HL-60 (cell line): ENCODE measurements around the gene NTN3.

Experiments used
- DNase-seq, 2 experiments: peaks; one replicate each; pipeline ENCODE4 v3.0.0-alpha.2; 2010 to 2020; ENCODE audit warnings: low read depth in 1 of 2, low spot score in 1 of 2
- H3K27ac ChIP-seq: fragments of 250-450 bp; sonication (Bioruptor Pico); replicated peaks from 2 replicates; pipeline ENCODE4 v1.5.1; 2020; ENCODE audit warnings: mild to moderate bottlenecking, moderate library complexity
- H3K27me3 ChIP-seq: fragments of 250-450 bp; sonication (Bioruptor Pico); 2 replicates; pipeline ENCODE4 v1.5.1; 2021; ENCODE audit warnings: mild to moderate bottlenecking, moderate library complexity; ENCODE audit not compliant: insufficient read depth, poor library complexity, severe bottlenecking
- H3K4me3 ChIP-seq: replicated peaks from 2 replicates; pipeline ENCODE4 v1.5.1; 2011; ENCODE audit warnings: mild to moderate bottlenecking, control low read depth, low read length; ENCODE audit not compliant: insufficient read depth
- GABPA ChIP-seq: IDR thresholded peaks from 2 replicates; pipeline ENCODE4 v1.6.1; 2012; ENCODE audit warnings: low read depth
- POLR2AphosphoS5 ChIP-seq: IDR thresholded peaks from 2 replicates; pipeline ENCODE4 v1.6.1; 2012; ENCODE audit warnings: low read depth
- SPI1 ChIP-seq: IDR thresholded peaks from 2 replicates; pipeline ENCODE4 v1.6.1; 2012; ENCODE audit warnings: low read depth, mild to moderate bottlenecking, borderline replicate concordance
- TF ChIP-seq, protein P1 (sequence below): IDR thresholded peaks from 2 replicates; pipeline ENCODE4 v1.6.1; 2012; ENCODE audit warnings: low read depth; ENCODE audit not compliant: insufficient replicate concordance
- TF ChIP-seq, protein P2 (sequence below): IDR thresholded peaks from one replicate; pipeline ENCODE4 v1.5.1; 2011; ENCODE audit warnings: low read length, control low read depth, inconsistent platforms; ENCODE audit not compliant: insufficient read depth

The NTN3 gene

DNA sequence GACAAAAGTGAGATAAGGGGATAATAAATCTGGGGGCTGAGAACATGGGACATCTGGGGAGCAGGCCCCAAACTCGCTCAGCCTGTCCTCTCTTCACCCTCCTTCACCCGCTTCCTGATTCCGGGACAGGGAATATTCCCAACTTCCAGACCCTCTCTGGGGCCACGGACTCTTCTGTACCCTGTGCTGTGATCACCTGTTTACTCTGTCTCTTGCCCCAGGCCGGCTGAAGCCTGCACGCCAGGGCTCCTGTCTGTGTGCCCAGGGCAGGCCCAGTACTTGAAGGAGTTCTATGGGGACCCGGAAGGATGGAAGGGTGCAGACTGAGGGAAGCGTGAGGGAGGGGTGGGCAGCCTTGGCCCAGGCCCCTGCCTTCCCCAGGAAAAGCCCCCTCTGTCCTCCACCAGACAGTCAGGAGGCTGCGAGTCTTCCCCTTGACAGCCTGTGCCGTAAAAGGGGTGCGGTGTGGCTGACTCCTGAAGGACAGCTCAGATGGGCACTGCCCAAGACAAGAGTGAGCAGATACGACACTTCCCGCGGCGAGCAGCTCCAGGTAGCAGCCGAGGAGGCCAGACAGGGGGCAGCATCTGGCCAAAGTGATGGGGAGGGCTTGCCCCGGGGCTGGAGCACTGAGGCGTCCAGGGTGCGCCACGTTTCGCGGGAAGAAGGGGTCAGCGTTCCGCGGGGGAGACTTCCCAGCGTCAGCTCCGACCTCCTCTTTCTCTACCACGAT, 42.9 kb upstream of the NTN3 start:
- Histone ChIP-seq H3K4me3 (peak overlapping the region; percentile 62), H3K27ac (peak overlapping the region; percentile 59; the same call in 1 of the 2 replicates), H3K27me3 (no peaks in the 10 kb centered on the region)
- TF ChIP-seq, protein P1, sequence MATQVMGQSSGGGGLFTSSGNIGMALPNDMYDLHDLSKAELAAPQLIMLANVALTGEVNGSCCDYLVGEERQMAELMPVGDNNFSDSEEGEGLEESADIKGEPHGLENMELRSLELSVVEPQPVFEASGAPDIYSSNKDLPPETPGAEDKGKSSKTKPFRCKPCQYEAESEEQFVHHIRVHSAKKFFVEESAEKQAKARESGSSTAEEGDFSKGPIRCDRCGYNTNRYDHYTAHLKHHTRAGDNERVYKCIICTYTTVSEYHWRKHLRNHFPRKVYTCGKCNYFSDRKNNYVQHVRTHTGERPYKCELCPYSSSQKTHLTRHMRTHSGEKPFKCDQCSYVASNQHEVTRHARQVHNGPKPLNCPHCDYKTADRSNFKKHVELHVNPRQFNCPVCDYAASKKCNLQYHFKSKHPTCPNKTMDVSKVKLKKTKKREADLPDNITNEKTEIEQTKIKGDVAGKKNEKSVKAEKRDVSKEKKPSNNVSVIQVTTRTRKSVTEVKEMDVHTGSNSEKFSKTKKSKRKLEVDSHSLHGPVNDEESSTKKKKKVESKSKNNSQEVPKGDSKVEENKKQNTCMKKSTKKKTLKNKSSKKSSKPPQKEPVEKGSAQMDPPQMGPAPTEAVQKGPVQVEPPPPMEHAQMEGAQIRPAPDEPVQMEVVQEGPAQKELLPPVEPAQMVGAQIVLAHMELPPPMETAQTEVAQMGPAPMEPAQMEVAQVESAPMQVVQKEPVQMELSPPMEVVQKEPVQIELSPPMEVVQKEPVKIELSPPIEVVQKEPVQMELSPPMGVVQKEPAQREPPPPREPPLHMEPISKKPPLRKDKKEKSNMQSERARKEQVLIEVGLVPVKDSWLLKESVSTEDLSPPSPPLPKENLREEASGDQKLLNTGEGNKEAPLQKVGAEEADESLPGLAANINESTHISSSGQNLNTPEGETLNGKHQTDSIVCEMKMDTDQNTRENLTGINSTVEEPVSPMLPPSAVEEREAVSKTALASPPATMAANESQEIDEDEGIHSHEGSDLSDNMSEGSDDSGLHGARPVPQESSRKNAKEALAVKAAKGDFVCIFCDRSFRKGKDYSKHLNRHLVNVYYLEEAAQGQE: no peak
- TF ChIP-seq GABPA (no peak), SPI1 (no peak), POLR2AphosphoS5 (no peak)
- TF ChIP-seq, protein P2, sequence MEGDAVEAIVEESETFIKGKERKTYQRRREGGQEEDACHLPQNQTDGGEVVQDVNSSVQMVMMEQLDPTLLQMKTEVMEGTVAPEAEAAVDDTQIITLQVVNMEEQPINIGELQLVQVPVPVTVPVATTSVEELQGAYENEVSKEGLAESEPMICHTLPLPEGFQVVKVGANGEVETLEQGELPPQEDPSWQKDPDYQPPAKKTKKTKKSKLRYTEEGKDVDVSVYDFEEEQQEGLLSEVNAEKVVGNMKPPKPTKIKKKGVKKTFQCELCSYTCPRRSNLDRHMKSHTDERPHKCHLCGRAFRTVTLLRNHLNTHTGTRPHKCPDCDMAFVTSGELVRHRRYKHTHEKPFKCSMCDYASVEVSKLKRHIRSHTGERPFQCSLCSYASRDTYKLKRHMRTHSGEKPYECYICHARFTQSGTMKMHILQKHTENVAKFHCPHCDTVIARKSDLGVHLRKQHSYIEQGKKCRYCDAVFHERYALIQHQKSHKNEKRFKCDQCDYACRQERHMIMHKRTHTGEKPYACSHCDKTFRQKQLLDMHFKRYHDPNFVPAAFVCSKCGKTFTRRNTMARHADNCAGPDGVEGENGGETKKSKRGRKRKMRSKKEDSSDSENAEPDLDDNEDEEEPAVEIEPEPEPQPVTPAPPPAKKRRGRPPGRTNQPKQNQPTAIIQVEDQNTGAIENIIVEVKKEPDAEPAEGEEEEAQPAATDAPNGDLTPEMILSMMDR: no peak
- no peak for DNase-seq

DNA sequence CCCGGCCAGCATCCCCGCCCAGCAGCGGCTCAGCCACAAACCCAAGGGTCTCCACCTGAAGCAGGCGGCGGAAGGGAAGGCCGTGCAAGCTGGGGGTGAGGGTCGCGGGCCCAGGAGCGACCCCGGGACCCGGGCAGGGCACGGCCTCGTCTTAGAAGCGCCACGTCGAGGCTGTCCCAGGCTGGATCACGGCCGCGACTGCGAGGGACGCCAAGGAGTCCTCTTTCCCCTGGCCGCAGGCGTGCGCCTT, 42.4 kb upstream of the NTN3 start:
- H3K27ac ChIP-seq: peak overlapping the region; percentile 59
- H3K4me3 ChIP-seq: peak overlapping the region; percentile 62
- no peak for TF ChIP-seq SPI1
- no peak for DNase-seq
- no peaks in the 10 kb centered on the region for H3K27me3 ChIP-seq

DNA sequence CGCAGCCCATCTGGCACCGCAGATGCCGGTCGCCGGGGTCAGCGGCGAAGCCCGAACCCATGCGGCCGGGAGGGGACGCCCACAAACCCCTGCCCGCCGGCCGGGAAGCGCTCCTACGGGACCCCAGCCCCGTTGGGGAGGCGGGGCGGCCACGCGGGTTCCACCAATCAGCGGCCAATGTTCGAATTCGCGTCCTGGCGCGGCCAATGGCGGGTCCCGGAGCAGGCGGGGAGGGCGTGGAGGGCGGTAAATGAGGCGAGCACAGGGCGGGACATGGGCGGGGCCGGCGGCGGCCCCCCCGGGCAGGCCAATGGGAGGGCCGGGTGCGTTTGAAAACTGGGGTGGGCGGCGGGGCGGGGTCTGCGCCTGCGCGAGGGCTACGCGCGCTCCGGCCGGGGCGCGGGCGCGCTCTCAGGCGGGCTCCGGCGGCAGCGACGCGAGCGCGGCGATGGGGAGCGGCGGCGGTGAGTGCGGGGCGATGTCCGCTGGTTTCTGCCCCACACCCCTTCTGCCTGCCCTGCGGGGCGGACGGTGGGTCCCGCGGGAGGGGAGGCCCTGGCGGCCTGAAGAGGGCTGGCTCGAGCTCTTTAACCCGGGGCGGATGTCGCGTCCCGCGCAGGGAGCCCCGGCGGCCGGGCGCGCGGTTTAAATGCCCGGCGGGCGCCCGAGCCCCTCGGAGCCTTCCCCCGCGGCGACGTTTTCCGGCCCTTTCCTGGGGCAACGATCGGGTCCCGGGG, 41.9 kb upstream of the NTN3 start, which contains the start of gene CCNF:
CCNF (plus strand) TSS at position 414 of the 737 bp plus-strand sequence; CDS start at position 449, 35 bp downstream.
- Histone ChIP-seq H3K27ac (peak within 1 kb of the TSS; percentile 67), H3K4me3 (peak within 1 kb of the TSS; percentile 83), H3K27me3 (no peaks in the 10 kb centered on the region)
- peak; percentile 86 to 97 for DNase-seq
- TF ChIP-seq POLR2AphosphoS5: peak; percentile 29; the same call in 1 of the 2 replicates
- TF ChIP-seq, protein P2: no peak

DNA sequence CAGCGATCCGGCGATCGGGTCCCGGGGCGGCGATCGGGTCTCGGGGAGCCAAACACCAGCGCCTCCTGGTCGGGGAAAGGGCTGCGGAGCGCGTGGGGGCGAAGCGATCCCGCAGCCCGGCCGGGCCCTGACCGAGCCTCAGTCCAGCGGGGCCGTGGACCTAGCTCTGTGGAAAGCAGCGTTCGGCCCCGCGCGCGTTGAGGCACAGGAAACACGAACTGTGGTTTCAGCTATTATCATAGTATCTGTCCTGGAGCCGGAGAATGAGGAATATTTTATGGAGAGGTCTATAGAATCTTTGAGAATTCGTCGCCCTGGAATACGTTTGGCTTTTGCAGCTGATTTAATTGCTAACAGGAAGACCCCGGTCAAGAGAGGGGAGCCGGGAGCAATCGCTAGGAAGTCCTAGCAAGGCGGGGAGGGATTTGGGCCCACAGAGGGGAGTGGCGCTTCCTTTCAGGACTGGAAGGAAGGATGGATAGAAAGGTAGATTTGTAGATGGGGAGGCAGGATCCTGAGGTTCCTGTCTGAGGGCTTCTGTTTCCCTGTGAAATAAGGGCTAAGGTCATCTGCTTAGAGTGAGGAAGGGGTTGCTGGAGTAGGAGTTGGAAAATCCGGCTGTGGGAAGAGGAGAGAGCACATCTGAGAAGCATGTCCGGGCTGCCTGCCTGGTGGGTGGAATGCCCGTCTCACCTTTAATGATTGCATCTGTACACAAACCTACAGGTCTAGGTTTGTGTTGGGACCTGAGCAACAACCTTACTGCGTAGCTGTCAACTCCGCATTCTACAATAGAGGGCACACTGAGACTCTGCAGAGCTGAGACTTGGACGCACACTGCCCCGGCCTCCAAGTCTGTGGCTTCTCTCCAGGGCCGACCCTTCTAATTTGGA, 41.1 kb upstream of the NTN3 start:
- H3K4me3 ChIP-seq: peak overlapping the region; percentile 83
- no peak for TF ChIP-seq SPI1
- TF ChIP-seq GABPA: no peak
- no peak for TF ChIP-seq POLR2AphosphoS5
- TF ChIP-seq, protein P2: peak; percentile 7
- peak in 1 of 2 experiments; percentile 26 for DNase-seq
- no peaks in the 10 kb centered on the region for H3K27me3 ChIP-seq
- H3K27ac ChIP-seq: peak overlapping the region; percentile 67
